Ovary (tissue), 3 donors: ENCODE results near the gene CSNK1G1.

Experiments
- CTCF ChIP-seq, 3 donors: fragments of 450-650 bp in 2 of 3; fragments of 200-600 bp in 1 of 3; IDR thresholded peaks; one replicate each; pipeline versions ENCODE4 v1.5.1 to v1.8.0; 2016 to 2022; ENCODE audit warnings: antibody characterized with exemption in 3 of 3, mild to moderate bottlenecking in 1 of 3
- POLR2A ChIP-seq: fragments of 450-650 bp; IDR thresholded peaks from one replicate; pipeline ENCODE4 v1.6.1; 2017; ENCODE audit warnings: antibody characterized with exemption, mild to moderate bottlenecking, moderate library complexity
- donor health status: DM: no; HTN: no; CAD: no.

DNA sequence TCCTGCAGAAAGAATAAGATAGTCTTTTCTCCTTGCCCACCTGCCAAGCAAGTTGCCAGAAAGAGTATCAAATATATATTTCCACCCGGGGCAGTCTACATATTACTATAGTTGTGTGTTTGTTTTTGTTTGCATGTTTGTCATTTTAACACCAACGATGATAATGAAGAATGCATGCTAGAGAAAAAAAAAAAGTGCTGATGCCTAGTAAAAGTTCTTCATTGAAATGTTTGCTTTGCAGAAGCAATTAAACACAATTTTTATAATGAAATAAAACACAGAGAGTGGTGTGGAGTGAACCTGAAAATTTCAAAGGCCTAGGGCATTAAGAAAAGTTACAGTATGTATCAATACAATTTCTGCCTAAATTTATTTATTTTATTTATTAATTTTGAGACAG, 27.8 kb upstream of the CSNK1G1 start:
- TF ChIP-seq POLR2A: no peak
- no peak for TF ChIP-seq CTCF (IDR thresholded peaks at IDR 0.05)
